CD14-positive monocyte (primary cell): ENCODE measurements around the gene CCDC138. TPM values are rescaled to one million over a fixed set of nuclear protein-coding genes. Genes with fewer than 3 reads are reported as not detected.

ENCODE experiments used
- DNase-seq, 3 donors: peaks; one replicate each; pipeline ENCODE4 v3.0.0-alpha.2; 2011 to 2022
- H2AFZ ChIP-seq: 2 replicates; pipeline ENCODE4 v1.6.0; 2012; ENCODE audit warnings: mild to moderate bottlenecking, low read depth, low read length, inconsistent platforms; ENCODE audit not compliant: insufficient read depth, poor library complexity, severe bottlenecking
- H3K27ac ChIP-seq, 2 donors: 1 replicate in 1 of 2; 2 replicates in 1 of 2; pipeline ENCODE4 v1.5.1; 2012 to 2013; ENCODE audit warnings: low read length in 2 of 2, control low read depth in 1 of 2, inconsistent platforms in 1 of 2, low read depth in 1 of 2, mild to moderate bottlenecking in 1 of 2
- H3K27me3 ChIP-seq, 2 donors: one replicate each; pipeline versions ENCODE4 v1.6.0 to v1.6.1; 2011 to 2013; ENCODE audit warnings: low read length in 2 of 2; ENCODE audit not compliant: control insufficient read depth in 2 of 2, insufficient read depth in 2 of 2
- H3K36me3 ChIP-seq, 2 donors: replicated peaks in 1 of 2; 1 replicate in 1 of 2; 2 replicates in 1 of 2; pipeline versions ENCODE4 v1.5.1 to v1.6.1; 2012 to 2013; ENCODE audit warnings: low read length in 2 of 2, control low read depth in 1 of 2, inconsistent platforms in 1 of 2, mild to moderate bottlenecking in 1 of 2; ENCODE audit not compliant: insufficient read depth in 2 of 2, control insufficient read depth in 1 of 2
- H3K4me1 ChIP-seq, 2 donors: 1 replicate in 1 of 2; 2 replicates in 1 of 2; pipeline versions ENCODE4 v1.5.1 to v1.6.1; 2012 to 2013; ENCODE audit warnings: low read length in 2 of 2, control low read depth in 1 of 2, inconsistent platforms in 1 of 2, mild to moderate bottlenecking in 1 of 2, moderate library complexity in 1 of 2; ENCODE audit not compliant: insufficient read depth in 2 of 2, control insufficient read depth in 1 of 2
- H3K4me2 ChIP-seq: replicated peaks from 2 replicates; pipeline ENCODE3; 2012; ENCODE audit warnings: low read length, moderate library complexity, mild to moderate bottlenecking; ENCODE audit not compliant: poor library complexity, severe bottlenecking; ENCODE audit errors: extremely low read depth
- H3K4me3 ChIP-seq, 3 experiments: fragments of 200-600 bp in 1 of 3; sonication (generic) in 1 of 3; replicated peaks in 1 of 3; 1 replicate in 2 of 3; 2 replicates in 1 of 3; pipeline ENCODE4 v1.5.1; 2011 to 2013; ENCODE audit warnings: low read length in 3 of 3, mild to moderate bottlenecking in 3 of 3, control low read depth in 2 of 3, low read depth in 2 of 3, inconsistent platforms in 1 of 3, moderate library complexity in 1 of 3
- H3K79me2 ChIP-seq: 2 replicates; pipeline ENCODE4 v1.6.0; 2012; ENCODE audit warnings: mild to moderate bottlenecking, control low read depth, inconsistent platforms, low read length, moderate library complexity; ENCODE audit not compliant: insufficient read depth
- H3K9ac ChIP-seq: 2 replicates; pipeline ENCODE4 v1.6.0; 2017; ENCODE audit warnings: low read length, mild to moderate bottlenecking; ENCODE audit not compliant: insufficient read depth, poor library complexity, severe bottlenecking
- H3K9me3 ChIP-seq, 2 donors: replicated peaks in 1 of 2; 1 replicate in 1 of 2; 2 replicates in 1 of 2; pipeline versions ENCODE4 v1.5.1 to v1.6.1; 2012 to 2013; ENCODE audit warnings: low read length in 2 of 2, control low read depth in 1 of 2; ENCODE audit not compliant: control insufficient read depth in 1 of 2, insufficient read depth in 1 of 2
- H4K20me1 ChIP-seq: 2 replicates; pipeline ENCODE4 v1.6.0; 2012; ENCODE audit warnings: mild to moderate bottlenecking, low read length, control low read depth, moderate library complexity; ENCODE audit not compliant: insufficient read depth
- H3K27ac Mint-ChIP-seq, 7 donors: one replicate each; pipeline ENCODE4 v1.8.0; 2020; ENCODE audit warnings: mild to moderate bottlenecking in 7 of 7, mixed read lengths in 7 of 7, moderate library complexity in 6 of 7, inconsistent platforms in 2 of 7
- H3K27me3 Mint-ChIP-seq, 3 donors: one replicate each; pipeline ENCODE4 v1.8.0; 2021 to 2022; ENCODE audit warnings: low read depth in 3 of 3, mild to moderate bottlenecking in 3 of 3, mixed read lengths in 3 of 3, moderate library complexity in 3 of 3, inconsistent platforms in 1 of 3
- H3K36me3 Mint-ChIP-seq, 2 donors: one replicate each; pipeline ENCODE4 v1.8.0; 2020; ENCODE audit warnings: mixed read lengths in 2 of 2, inconsistent platforms in 1 of 2, mild to moderate bottlenecking in 1 of 2
- H3K4me1 Mint-ChIP-seq: one replicate; pipeline ENCODE4 v1.8.0; 2020; ENCODE audit warnings: mild to moderate bottlenecking, mixed read lengths
- H3K4me3 Mint-ChIP-seq, 2 donors: one replicate each; pipeline ENCODE4 v1.8.0; 2020; ENCODE audit warnings: mild to moderate bottlenecking in 2 of 2, mixed read lengths in 2 of 2, moderate library complexity in 1 of 2
- H3K9me3 Mint-ChIP-seq, 7 donors: one replicate each; pipeline ENCODE4 v1.8.0; 2020 to 2022; ENCODE audit warnings: mixed read lengths in 7 of 7, mild to moderate bottlenecking in 6 of 7, moderate library complexity in 6 of 7, inconsistent platforms in 2 of 7
- WGBS: methylation state at CpG from one replicate; pipeline ENCODE4 v1.1.5; 2013; ENCODE audit warnings: missing lambda C conversion rate; ENCODE audit not compliant: insufficient coverage; 5-methylcytosine and 5-hydroxymethylcytosine counted together
- intact Hi-C, 2 donors: fragments of 100-400 bp; cut with micrococcal nuclease; formaldehyde crosslinking; loops; one replicate each; pipeline versions ENCODE4 v1.15.0 to v1.15.1; 2023
- polyA plus RNA-seq, 3 donors: library from polyadenylated mRNA; depleted of rRNA in 1 of 3; unstranded in 2 of 3; stranded (reverse) in 1 of 3; fragments of 300-500 nt in 2 of 3; fragments of >200 nt in 1 of 3; fragmentation: Illumina TruSeq in 2 of 3; gene quantifications; 1 replicate in 2 of 3; 2 replicates in 1 of 3; pipeline ENCODE4 v1.2.3, GENCODE V29; 2012 to 2021
- TF ChIP-seq, protein P1 (sequence below): fragments of 200-600 bp; IDR thresholded peaks from one replicate; pipeline ENCODE4 v1.8.0; 2022; ENCODE audit warnings: antibody characterized with exemption, mild to moderate bottlenecking

The CCDC138 gene
- polyA plus RNA-seq, 3 donors = 0.54 to 0.72 (median 0.67) TPM

DNA sequence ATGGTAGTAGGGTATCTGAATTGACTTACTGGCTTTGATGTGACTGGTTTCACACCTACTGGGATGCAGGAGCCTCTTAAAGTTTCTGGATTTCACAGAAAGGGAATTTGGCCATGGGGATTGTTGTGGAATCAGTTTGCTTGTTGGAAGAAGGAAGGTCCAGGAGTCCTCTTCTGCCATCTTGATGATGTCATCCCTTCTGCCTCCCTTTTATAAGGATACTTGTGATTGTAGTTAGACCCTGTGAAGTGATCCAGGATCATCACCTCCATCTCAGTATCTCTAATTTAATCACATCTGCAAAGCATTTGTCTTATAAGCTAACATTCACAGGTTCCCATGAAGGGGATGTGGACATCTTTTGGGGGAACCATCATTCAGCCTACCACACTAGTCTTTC is 79.5 kb downstream of the CCDC138 start:
- H2AFZ ChIP-seq = no peak overlapping the region
- no peaks in the 10 kb centered on the region for H3K27me3 Mint-ChIP-seq
- H3K36me3 ChIP-seq = no peaks in the 10 kb centered on the region
- H3K27ac Mint-ChIP-seq = no peak overlapping the region
- H3K9me3 ChIP-seq = peaks cover 7 to 16% of the 10 kb centered on the region in 2 donors
- no peak overlapping the region for H3K27ac ChIP-seq
- no peak overlapping the region for H3K4me2 ChIP-seq
- peaks cover 11 to 16% of the 10 kb centered on the region in 2 donors for H3K36me3 Mint-ChIP-seq
- DNase-seq = no peak
- peaks cover 10 to 21% (median 19%) of the 10 kb centered on the region in 7 donors for H3K9me3 Mint-ChIP-seq
- H3K4me3 Mint-ChIP-seq = no peak overlapping the region
- TF ChIP-seq, protein P1, sequence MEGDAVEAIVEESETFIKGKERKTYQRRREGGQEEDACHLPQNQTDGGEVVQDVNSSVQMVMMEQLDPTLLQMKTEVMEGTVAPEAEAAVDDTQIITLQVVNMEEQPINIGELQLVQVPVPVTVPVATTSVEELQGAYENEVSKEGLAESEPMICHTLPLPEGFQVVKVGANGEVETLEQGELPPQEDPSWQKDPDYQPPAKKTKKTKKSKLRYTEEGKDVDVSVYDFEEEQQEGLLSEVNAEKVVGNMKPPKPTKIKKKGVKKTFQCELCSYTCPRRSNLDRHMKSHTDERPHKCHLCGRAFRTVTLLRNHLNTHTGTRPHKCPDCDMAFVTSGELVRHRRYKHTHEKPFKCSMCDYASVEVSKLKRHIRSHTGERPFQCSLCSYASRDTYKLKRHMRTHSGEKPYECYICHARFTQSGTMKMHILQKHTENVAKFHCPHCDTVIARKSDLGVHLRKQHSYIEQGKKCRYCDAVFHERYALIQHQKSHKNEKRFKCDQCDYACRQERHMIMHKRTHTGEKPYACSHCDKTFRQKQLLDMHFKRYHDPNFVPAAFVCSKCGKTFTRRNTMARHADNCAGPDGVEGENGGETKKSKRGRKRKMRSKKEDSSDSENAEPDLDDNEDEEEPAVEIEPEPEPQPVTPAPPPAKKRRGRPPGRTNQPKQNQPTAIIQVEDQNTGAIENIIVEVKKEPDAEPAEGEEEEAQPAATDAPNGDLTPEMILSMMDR = no peak
- intact Hi-C loops = no loop called here
- H3K79me2 ChIP-seq = no peaks in the 10 kb centered on the region
- H3K4me1 ChIP-seq = no peaks in the 10 kb centered on the region
- H3K4me1 Mint-ChIP-seq = no peaks in the 10 kb centered on the region
- H3K9ac ChIP-seq = no peak overlapping the region
- no peaks in the 10 kb centered on the region for H3K27me3 ChIP-seq
- H3K4me3 ChIP-seq = no peak overlapping the region
- H4K20me1 ChIP-seq = no peaks in the 10 kb centered on the region

- Histone ChIP-seq H3K36me3 (no peaks in the 10 kb centered on the region), H3K9ac (no peak overlapping the region), H3K4me1 (no peaks in the 10 kb centered on the region), H3K4me2 (no peak overlapping the region), H4K20me1 (no peaks in the 10 kb centered on the region), H3K27me3 (no peaks in the 10 kb centered on the region), H3K9me3 (peaks cover 10 to 16% of the 10 kb centered on the region in 2 donors), H3K79me2 (no peaks in the 10 kb centered on the region), H3K4me3 (no peak overlapping the region), H2AFZ (no peak overlapping the region), H3K27ac (no peak overlapping the region)
- TF ChIP-seq, protein P1 = no peak
- intact Hi-C loops = no loop called here
- H3K4me3 Mint-ChIP-seq = no peak overlapping the region
- no peak overlapping the region for H3K27ac Mint-ChIP-seq
- H3K36me3 Mint-ChIP-seq = peaks cover 9 to 12% of the 10 kb centered on the region in 2 donors
- H3K27me3 Mint-ChIP-seq = no peaks in the 10 kb centered on the region
- no peaks in the 10 kb centered on the region for H3K4me1 Mint-ChIP-seq
- peaks cover 15 to 24% (median 17%) of the 10 kb centered on the region in 7 donors for H3K9me3 Mint-ChIP-seq
- no CpG with 5 or more reads among the region's 1 CpG for WGBS
- no peak for DNase-seq
Measured at GRCh38 chr2:108868911-108869310, 82.3 kb downstream of the CCDC138 start.
